Neural progenitor cell (in vitro differentiated cells): ENCODE measurements around the gene TMBIM1.

ENCODE experiments used
- EZH2 ChIP-seq: fragments of 200-600 bp; sonication (generic); IDR thresholded peaks from 2 replicates; pipeline ENCODE4 v1.6.1; 2017; ENCODE audit warnings: antibody characterized with exemption, mild to moderate bottlenecking, moderate library complexity
- TF ChIP-seq, protein P1 (sequence below): fragments of 200-600 bp; sonication (generic); IDR thresholded peaks from 2 replicates; pipeline ENCODE4 v1.5.1; 2017; ENCODE audit warnings: antibody characterized with exemption, mild to moderate bottlenecking

DNA sequence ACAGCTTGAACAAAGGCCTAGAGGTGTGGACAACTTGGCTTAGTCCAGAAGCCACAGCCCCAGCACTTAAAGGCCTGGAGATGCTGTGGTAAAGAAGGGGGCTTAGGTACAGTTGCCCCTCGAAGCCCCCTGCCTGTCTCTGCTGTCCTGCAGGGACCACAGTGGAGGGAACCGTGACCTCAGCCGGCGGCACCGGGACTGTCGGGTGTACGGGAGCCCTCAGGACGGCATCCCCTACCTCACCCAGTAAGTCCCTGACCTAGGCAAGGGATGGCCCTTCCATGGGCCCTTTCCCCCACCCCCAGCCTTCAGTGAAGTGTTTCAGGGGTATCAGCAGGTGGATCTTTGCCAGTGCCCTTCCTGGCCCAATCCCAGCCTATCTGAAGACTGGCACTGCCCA, 49.1 kb upstream of the TMBIM1 start:
- TF ChIP-seq, protein P1, sequence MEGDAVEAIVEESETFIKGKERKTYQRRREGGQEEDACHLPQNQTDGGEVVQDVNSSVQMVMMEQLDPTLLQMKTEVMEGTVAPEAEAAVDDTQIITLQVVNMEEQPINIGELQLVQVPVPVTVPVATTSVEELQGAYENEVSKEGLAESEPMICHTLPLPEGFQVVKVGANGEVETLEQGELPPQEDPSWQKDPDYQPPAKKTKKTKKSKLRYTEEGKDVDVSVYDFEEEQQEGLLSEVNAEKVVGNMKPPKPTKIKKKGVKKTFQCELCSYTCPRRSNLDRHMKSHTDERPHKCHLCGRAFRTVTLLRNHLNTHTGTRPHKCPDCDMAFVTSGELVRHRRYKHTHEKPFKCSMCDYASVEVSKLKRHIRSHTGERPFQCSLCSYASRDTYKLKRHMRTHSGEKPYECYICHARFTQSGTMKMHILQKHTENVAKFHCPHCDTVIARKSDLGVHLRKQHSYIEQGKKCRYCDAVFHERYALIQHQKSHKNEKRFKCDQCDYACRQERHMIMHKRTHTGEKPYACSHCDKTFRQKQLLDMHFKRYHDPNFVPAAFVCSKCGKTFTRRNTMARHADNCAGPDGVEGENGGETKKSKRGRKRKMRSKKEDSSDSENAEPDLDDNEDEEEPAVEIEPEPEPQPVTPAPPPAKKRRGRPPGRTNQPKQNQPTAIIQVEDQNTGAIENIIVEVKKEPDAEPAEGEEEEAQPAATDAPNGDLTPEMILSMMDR: no peak
- no peak for TF ChIP-seq EZH2
